Endothelial cell (in vitro differentiated cells): Measurements from ENCODE around the gene CUL4A. TPM values are rescaled to one million over a fixed set of nuclear protein-coding genes. Genes with fewer than 3 reads are reported as not detected.
"Not testable (repeated sequence)": the region's sequence is repeated elsewhere in the genome, so short reads cannot be mapped to it uniquely, and the experiment has no call there.

ENCODE experiments used
- DNase-seq: peaks from one replicate; pipeline ENCODE4 v3.0.0; 2021; ENCODE audit warnings: low spot score
- H3K27ac Mint-ChIP-seq: one replicate; pipeline ENCODE4 v1.8.0; 2021; ENCODE audit warnings: mixed read lengths, inconsistent platforms; ENCODE audit not compliant: unreplicated experiment
- H3K27me3 Mint-ChIP-seq: one replicate; pipeline ENCODE4 v1.8.0; 2021; ENCODE audit warnings: mild to moderate bottlenecking, moderate library complexity, mixed read lengths, inconsistent platforms; ENCODE audit not compliant: unreplicated experiment
- H3K36me3 Mint-ChIP-seq: one replicate; pipeline ENCODE4 v1.8.0; 2021; ENCODE audit warnings: mild to moderate bottlenecking, low read depth, mixed read lengths, inconsistent platforms; ENCODE audit not compliant: unreplicated experiment
- H3K4me1 Mint-ChIP-seq: one replicate; pipeline ENCODE4 v1.8.0; 2021; ENCODE audit warnings: mild to moderate bottlenecking, mixed read lengths, inconsistent platforms; ENCODE audit not compliant: unreplicated experiment
- H3K4me3 Mint-ChIP-seq: one replicate; pipeline ENCODE4 v1.8.0; 2021; ENCODE audit warnings: mild to moderate bottlenecking, mixed read lengths, inconsistent platforms; ENCODE audit not compliant: unreplicated experiment
- H3K9me3 Mint-ChIP-seq: one replicate; pipeline ENCODE4 v1.8.0; 2021; ENCODE audit warnings: mixed read lengths, inconsistent platforms; ENCODE audit not compliant: unreplicated experiment
- CTCF ChIP-seq: fragments of 200-600 bp; sonication (generic); IDR thresholded peaks from one replicate; pipeline ENCODE4 v1.5.0; 2021; ENCODE audit warnings: antibody characterized with exemption; ENCODE audit not compliant: unreplicated experiment
- long read RNA-seq: library from polyadenylated mRNA; unstranded; transcript quantifications from one replicate; pipeline ENCODE4 v2.0.0, GENCODE V29; 2020; ENCODE audit not compliant: unreplicated experiment
- total RNA-seq: library from RNA; stranded (reverse); fragmentation: NEBNext Ultra II Directional; extraction: Animal tissue kit (Norgen Biotek cat#: 25700); gene quantifications from one replicate; pipeline ENCODE4 v1.2.1, GENCODE V29; 2021; ENCODE audit not compliant: unreplicated experiment

The CUL4A gene
- 55.8 TPM for total RNA-seq
- long read RNA-seq, transcript CUL4A-202 (20 exons, 2,364 nt), result major isoform, 12 of 19 reads
- long read RNA-seq, partial matches to known transcripts, result 5 of 19 reads
- long read RNA-seq, other reads (novel, unspliced or antisense), result 1 of 19 reads

GRCh38 chr13:113209336-113209758 lies at the start of gene CUL4A:
TSS of gene CUL4A (plus strand) at chr13:113209613. CDS start at chr13:113209628, 15 bp downstream.
- H3K36me3 Mint-ChIP-seq, result peaks cover 9% of the 10 kb centered on the region
- no peaks in the 10 kb centered on the region for H3K9me3 Mint-ChIP-seq
- peaks cover 8% of the 10 kb centered on the region for H3K27me3 Mint-ChIP-seq
- H3K4me3 Mint-ChIP-seq, result peak within 1 kb of the TSS; percentile 91
- DNase-seq, result peak; percentile 81
- TF ChIP-seq CTCF, result no peak
- H3K4me1 Mint-ChIP-seq, result peaks cover 23% of the 10 kb centered on the region
- H3K27ac Mint-ChIP-seq, result peak within 1 kb of the TSS; percentile 84

- Mint-ChIP-seq H3K4me1 (peaks cover 4% of the 10 kb centered on the region), H3K27ac (no peak overlapping the region), H3K27me3 (peaks cover 16% of the 10 kb centered on the region), H3K9me3 (no peaks in the 10 kb centered on the region), H3K36me3 (peaks cover 3% of the 10 kb centered on the region), H3K4me3 (no peak overlapping the region)
- DNase-seq, result no peak
- no peak for TF ChIP-seq CTCF
These were observed 49.7 kb upstream of the CUL4A start for GRCh38 chr13:113159701-113160100.

GRCh38 chr13:113160983-113161382 lies 48.4 kb upstream of the CUL4A start:
- Mint-ChIP-seq H3K27ac (no peak overlapping the region), H3K4me3 (no peak overlapping the region), H3K36me3 (peaks cover 3% of the 10 kb centered on the region), H3K4me1 (peaks cover 4% of the 10 kb centered on the region), H3K9me3 (no peaks in the 10 kb centered on the region), H3K27me3 (peaks cover 14% of the 10 kb centered on the region)
- no peak for DNase-seq
- TF ChIP-seq CTCF, result no peak

- H3K27me3 Mint-ChIP-seq, result peaks cover 14% of the 10 kb centered on the region
- H3K9me3 Mint-ChIP-seq, result no peaks in the 10 kb centered on the region
- H3K4me3 Mint-ChIP-seq, result no peak overlapping the region
- peaks cover 7% of the 10 kb centered on the region for H3K4me1 Mint-ChIP-seq
- H3K27ac Mint-ChIP-seq, result no peak overlapping the region
- H3K36me3 Mint-ChIP-seq, result peaks cover 3% of the 10 kb centered on the region
- no peak for DNase-seq
- no peak for TF ChIP-seq CTCF
These were observed 48.0 kb upstream of the CUL4A start for GRCh38 chr13:113161433-113161832.

GRCh38 chr13:113161975-113162374 lies 47.4 kb upstream of the CUL4A start:
- H3K4me1 Mint-ChIP-seq, H3K27ac Mint-ChIP-seq, DNase-seq, H3K36me3 Mint-ChIP-seq, H3K9me3 Mint-ChIP-seq, H3K4me3 Mint-ChIP-seq: not testable (repeated sequence)
- peaks cover 14% of the 10 kb centered on the region for H3K27me3 Mint-ChIP-seq
